Fibroblast of lung (primary cell): ENCODE data around the gene ELMO1. TPM values are rescaled to one million over a fixed set of nuclear protein-coding genes. Genes with fewer than 3 reads are reported as not detected.

ENCODE experiments used
- DNase-seq, 2 donors: peaks; one replicate each; pipeline versions ENCODE4 v3.0.0 to v3.0.0-alpha.2; 2010; ENCODE audit warnings: low read depth in 2 of 2
- H2AFZ ChIP-seq: 2 replicates; pipeline ENCODE4 v1.5.1; 2012; ENCODE audit warnings: low read length, control low read depth, inconsistent platforms
- H3K27ac ChIP-seq: 2 replicates; pipeline ENCODE4 v1.5.1; 2011; ENCODE audit warnings: low read length, control low read depth; ENCODE audit not compliant: insufficient read depth
- H3K27me3 ChIP-seq: 2 replicates; pipeline ENCODE4 v1.5.1; 2011; ENCODE audit warnings: mild to moderate bottlenecking, low read length; ENCODE audit not compliant: control insufficient read depth, insufficient read depth
- H3K36me3 ChIP-seq: 2 replicates; pipeline ENCODE4 v1.5.1; 2011; ENCODE audit warnings: low read length; ENCODE audit not compliant: control insufficient read depth, insufficient read depth
- H3K4me1 ChIP-seq: 2 replicates; pipeline ENCODE4 v1.5.1; 2011; ENCODE audit warnings: low read length; ENCODE audit not compliant: control insufficient read depth, insufficient read depth; ENCODE audit errors: extremely low read depth
- H3K4me2 ChIP-seq: 2 replicates; pipeline ENCODE4 v1.5.1; 2011; ENCODE audit warnings: low read length, control low read depth; ENCODE audit not compliant: insufficient read depth; ENCODE audit errors: extremely low read depth
- H3K4me3 ChIP-seq, 4 experiments: fragments of 200-600 bp in 1 of 4; sonication (generic) in 1 of 4; replicated peaks in 1 of 4; 2 replicates each; pipeline ENCODE4 v1.5.1; 2011 to 2016; ENCODE audit warnings: low read length in 4 of 4, low read depth in 3 of 4, mild to moderate bottlenecking in 3 of 4, control low read depth in 2 of 4, inconsistent platforms in 1 of 4, mixed read lengths in 1 of 4; ENCODE audit not compliant: insufficient read depth in 1 of 4; ENCODE audit errors: control extremely low read depth in 1 of 4
- H3K79me2 ChIP-seq: 2 replicates; pipeline ENCODE4 v1.5.1; 2012; ENCODE audit warnings: mild to moderate bottlenecking, low read length, inconsistent platforms; ENCODE audit not compliant: control insufficient read depth, insufficient read depth
- H3K9ac ChIP-seq: 2 replicates; pipeline ENCODE4 v1.5.1; 2011; ENCODE audit warnings: mild to moderate bottlenecking, low read length, control low read depth; ENCODE audit not compliant: insufficient read depth
- H3K9me3 ChIP-seq: 2 replicates; pipeline ENCODE4 v1.5.1; 2012; ENCODE audit warnings: low read depth, low read length; ENCODE audit not compliant: control insufficient read depth, insufficient read depth
- H4K20me1 ChIP-seq: 2 replicates; pipeline ENCODE4 v1.5.1; 2011; ENCODE audit warnings: low read length; ENCODE audit not compliant: control insufficient read depth, insufficient read depth; ENCODE audit errors: extremely low read depth
- EZH2 ChIP-seq: IDR thresholded peaks from 2 replicates; pipeline ENCODE4 v1.5.1; 2012; ENCODE audit warnings: low read length, control low read depth, mild to moderate bottlenecking; ENCODE audit errors: missing control alignments
- polyA plus RNA-seq, 2 donors: library from polyadenylated mRNA; depleted of rRNA in 1 of 2; stranded (reverse) in 1 of 2; unstranded in 1 of 2; fragments of >200 nt; gene quantifications; 2 replicates each; pipeline ENCODE4 v1.2.1, GENCODE V29; 2011 to 2012; ENCODE audit warnings: missing spikeins in 1 of 2
- total RNA-seq: library from RNA; depleted of rRNA; stranded (reverse); fragments of >200 nt; gene quantifications from 2 replicates; pipeline ENCODE4 v1.2.1, GENCODE V29; 2014
- TF ChIP-seq, protein P1 (sequence below), 2 donors: IDR thresholded peaks in 1 of 2; conservative IDR thresholded peaks in 1 of 2; 1 replicate in 1 of 2; 2 replicates in 1 of 2; pipeline ENCODE4 v1.5.1; 2011 to 2012; ENCODE audit warnings: low read length in 2 of 2, control low read depth in 1 of 2, inconsistent platforms in 1 of 2, low read depth in 1 of 2, mild to moderate bottlenecking in 1 of 2

ELMO1 gene
- total and polyA plus RNA-seq, 2 donors (not counting 1 experiment from before 2014, with no cell fraction given): 0.50 TPM; not detected in 1

DNA sequence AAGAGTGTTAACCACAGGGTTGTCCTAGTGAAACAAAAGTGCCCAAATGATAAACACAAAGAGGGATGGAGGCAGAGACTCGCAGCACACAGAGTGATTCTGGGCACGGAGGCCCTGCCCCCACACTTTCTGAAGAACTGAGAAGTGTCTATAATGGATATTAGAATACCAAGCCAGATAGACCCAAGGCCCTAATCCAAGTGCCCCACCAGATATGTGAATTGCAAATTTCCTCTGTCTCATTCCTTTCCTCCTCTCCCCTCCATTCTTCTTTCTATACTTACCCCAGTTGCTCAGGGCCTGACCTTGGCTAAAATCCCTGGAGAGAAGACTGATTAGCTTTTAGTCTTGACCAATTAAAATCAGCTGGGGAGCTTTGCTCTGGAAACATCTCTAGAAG lies 617.6 kb downstream of the ELMO1 start:
- no peak for TF ChIP-seq EZH2
- TF ChIP-seq, protein P1, sequence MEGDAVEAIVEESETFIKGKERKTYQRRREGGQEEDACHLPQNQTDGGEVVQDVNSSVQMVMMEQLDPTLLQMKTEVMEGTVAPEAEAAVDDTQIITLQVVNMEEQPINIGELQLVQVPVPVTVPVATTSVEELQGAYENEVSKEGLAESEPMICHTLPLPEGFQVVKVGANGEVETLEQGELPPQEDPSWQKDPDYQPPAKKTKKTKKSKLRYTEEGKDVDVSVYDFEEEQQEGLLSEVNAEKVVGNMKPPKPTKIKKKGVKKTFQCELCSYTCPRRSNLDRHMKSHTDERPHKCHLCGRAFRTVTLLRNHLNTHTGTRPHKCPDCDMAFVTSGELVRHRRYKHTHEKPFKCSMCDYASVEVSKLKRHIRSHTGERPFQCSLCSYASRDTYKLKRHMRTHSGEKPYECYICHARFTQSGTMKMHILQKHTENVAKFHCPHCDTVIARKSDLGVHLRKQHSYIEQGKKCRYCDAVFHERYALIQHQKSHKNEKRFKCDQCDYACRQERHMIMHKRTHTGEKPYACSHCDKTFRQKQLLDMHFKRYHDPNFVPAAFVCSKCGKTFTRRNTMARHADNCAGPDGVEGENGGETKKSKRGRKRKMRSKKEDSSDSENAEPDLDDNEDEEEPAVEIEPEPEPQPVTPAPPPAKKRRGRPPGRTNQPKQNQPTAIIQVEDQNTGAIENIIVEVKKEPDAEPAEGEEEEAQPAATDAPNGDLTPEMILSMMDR (conservative IDR thresholded peaks at IDR 0.05 in 1 of 2, IDR thresholded peaks at IDR 0.05 in 1 of 2; ENCODE audit: low read depth in 1 of 2, low read length in 2 of 2): no peak
- H3K27me3 ChIP-seq: no peaks in the 10 kb centered on the region
- H3K4me2 ChIP-seq: no peak overlapping the region
- H3K27ac ChIP-seq: no peak overlapping the region
- H3K9me3 ChIP-seq: no peaks in the 10 kb centered on the region
- H3K9ac ChIP-seq: no peak overlapping the region
- no peak for DNase-seq
- no peaks in the 10 kb centered on the region for H3K4me1 ChIP-seq
- no peaks in the 10 kb centered on the region for H4K20me1 ChIP-seq
- H2AFZ ChIP-seq: no peak overlapping the region
- H3K36me3 ChIP-seq: no peaks in the 10 kb centered on the region
- no peaks in the 10 kb centered on the region for H3K79me2 ChIP-seq
- H3K4me3 ChIP-seq: no peak overlapping the region

DNA sequence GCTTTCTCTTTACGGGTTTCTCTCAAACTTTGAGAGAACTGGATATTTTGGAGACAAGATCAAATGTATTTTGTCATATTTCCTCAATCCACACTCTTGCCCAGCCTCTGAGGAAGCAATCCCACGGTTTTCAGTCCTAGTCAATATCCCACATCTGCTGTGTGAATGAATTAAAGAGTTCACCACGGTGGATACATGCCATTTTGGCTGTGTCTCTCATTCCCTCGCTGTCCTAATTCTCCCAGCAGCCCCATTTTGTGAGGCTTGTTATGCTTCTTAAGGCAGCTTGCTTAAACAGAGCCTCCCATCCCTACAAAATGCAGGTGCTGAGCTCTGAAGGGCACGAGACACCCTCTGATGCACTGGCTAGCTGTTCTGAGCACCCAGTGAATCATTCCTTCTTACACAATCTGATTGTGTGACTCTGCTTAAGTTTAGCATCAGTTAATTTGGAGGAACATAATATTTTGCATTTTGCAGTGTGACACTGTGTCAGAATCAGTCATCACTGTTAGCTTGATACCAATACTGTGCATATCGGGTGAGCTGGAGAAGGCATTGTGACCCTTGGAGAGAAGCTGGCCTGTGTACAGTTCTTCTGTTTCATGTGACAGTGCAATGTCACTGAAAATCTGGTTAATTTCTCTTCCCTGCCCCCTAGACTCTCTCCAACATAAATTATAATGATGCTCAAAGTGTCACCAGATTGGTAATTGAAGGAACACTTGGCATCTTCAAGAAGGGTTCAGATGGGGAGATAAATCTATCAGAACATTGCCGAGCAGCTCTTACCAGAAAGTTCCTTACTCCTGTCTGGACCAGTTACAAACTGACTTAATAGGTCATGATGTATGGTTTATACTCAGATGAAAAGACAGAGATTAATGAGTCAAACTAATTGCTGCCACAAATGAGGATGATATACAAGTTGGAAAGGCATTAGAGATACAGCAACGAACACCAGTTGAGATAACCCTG lies 620.6 kb downstream of the ELMO1 start:
- TF ChIP-seq, protein P1 (conservative IDR thresholded peaks at IDR 0.05 in 1 of 2, IDR thresholded peaks at IDR 0.05 in 1 of 2; ENCODE audit: low read depth in 1 of 2, low read length in 2 of 2): no peak
- no peak for TF ChIP-seq EZH2
- H3K9me3 ChIP-seq: no peaks in the 10 kb centered on the region

DNA sequence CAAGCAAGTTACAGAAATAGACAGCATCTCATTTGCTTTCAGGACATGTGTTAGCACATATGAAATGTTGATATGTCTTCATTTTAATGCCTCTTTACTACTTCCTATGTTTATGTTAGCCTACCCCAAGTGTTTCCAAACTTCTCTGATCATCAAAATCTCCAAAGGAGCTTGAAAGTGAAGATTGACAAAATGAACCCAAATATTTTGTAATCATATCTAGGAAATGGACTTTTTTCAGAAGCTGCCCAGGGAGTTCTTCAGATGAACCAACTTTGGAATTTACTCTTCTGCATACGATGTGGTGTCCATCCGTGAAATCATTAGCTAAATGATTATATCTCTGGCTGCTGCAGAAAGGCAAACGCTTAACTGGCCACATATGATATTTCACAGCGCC lies 623.2 kb downstream of the ELMO1 start:
- no peak for TF ChIP-seq EZH2
- TF ChIP-seq, protein P1 (conservative IDR thresholded peaks at IDR 0.05 in 1 of 2, IDR thresholded peaks at IDR 0.05 in 1 of 2; ENCODE audit: low read depth in 1 of 2, low read length in 2 of 2): no peak
- Histone ChIP-seq H3K79me2 (no peaks in the 10 kb centered on the region), H2AFZ (no peak overlapping the region), H3K9ac (no peak overlapping the region), H3K27me3 (no peaks in the 10 kb centered on the region), H3K9me3 (no peaks in the 10 kb centered on the region), H3K36me3 (no peaks in the 10 kb centered on the region), H3K4me1 (no peaks in the 10 kb centered on the region), H3K4me2 (no peak overlapping the region), H3K4me3 (no peak overlapping the region), H3K27ac (no peak overlapping the region), H4K20me1 (no peaks in the 10 kb centered on the region)
- DNase-seq: no peak

More for the DNA sequence above, 620.6 kb downstream of the ELMO1 start:
- no peak overlapping the region for H3K27ac ChIP-seq
- no peak overlapping the region for H2AFZ ChIP-seq
- H3K27me3 ChIP-seq: no peaks in the 10 kb centered on the region
- no peak for DNase-seq
- H3K79me2 ChIP-seq: no peaks in the 10 kb centered on the region
- H3K4me2 ChIP-seq: no peak overlapping the region
- H3K4me1 ChIP-seq: no peaks in the 10 kb centered on the region
- H3K4me3 ChIP-seq: no peak overlapping the region
- no peaks in the 10 kb centered on the region for H3K36me3 ChIP-seq
- H4K20me1 ChIP-seq: no peaks in the 10 kb centered on the region
- no peak overlapping the region for H3K9ac ChIP-seq
